GM12874 (cell line): Measurements from ENCODE around the gene TSC2.
A peak's percentile ranks its signal among the peaks of the same experiment; 100 is the strongest.

Experiments
- TF ChIP-seq, protein P1 (sequence below): IDR thresholded peaks from 2 replicates; pipeline ENCODE4 v1.5.1; 2011; ENCODE audit warnings: low read depth, mild to moderate bottlenecking, control low read depth, low read length, moderate library complexity; ENCODE audit not compliant: insufficient read depth

The TSC2 gene

GRCh38 chr16:2047330-2048115 is at the start of gene TSC2, which contains the start of gene NTHL1:
TSS of gene TSC2 (plus strand) at chr16:2047985. CDS start at chr16:2048616, 631 bp downstream.
TSS of gene NTHL1 (minus strand) at chr16:2047834. CDS start at chr16:2047823, 11 bp downstream.
- TF ChIP-seq, protein P1, sequence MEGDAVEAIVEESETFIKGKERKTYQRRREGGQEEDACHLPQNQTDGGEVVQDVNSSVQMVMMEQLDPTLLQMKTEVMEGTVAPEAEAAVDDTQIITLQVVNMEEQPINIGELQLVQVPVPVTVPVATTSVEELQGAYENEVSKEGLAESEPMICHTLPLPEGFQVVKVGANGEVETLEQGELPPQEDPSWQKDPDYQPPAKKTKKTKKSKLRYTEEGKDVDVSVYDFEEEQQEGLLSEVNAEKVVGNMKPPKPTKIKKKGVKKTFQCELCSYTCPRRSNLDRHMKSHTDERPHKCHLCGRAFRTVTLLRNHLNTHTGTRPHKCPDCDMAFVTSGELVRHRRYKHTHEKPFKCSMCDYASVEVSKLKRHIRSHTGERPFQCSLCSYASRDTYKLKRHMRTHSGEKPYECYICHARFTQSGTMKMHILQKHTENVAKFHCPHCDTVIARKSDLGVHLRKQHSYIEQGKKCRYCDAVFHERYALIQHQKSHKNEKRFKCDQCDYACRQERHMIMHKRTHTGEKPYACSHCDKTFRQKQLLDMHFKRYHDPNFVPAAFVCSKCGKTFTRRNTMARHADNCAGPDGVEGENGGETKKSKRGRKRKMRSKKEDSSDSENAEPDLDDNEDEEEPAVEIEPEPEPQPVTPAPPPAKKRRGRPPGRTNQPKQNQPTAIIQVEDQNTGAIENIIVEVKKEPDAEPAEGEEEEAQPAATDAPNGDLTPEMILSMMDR: peak; percentile 7; the same call in 1 of the 2 replicates

DNA sequence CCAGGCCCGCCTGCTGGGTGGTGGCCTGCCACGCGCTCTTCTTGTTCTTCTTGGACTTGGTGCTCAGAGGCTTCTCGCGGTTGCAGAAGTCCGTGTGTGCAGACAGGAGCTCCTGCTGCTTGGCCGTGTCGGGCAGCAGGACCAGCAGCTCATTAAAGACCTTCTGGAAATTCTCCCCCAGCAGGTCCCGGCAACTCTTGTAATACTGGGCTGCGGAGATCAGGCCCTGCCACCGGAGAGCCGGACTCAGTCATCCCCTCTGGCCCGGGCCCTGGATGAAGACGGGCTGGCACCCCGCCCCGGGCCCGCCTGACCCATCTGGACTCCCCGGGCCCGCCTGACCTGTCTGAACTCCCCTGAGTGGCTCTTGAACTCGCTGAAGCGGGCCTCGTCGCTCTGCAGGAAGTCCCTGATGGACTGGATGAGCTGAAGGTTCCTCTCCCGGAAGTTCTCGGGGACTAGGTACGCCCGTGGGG is 49.4 kb upstream of the TSC2 start:
- TF ChIP-seq, protein P1: no peak

- TF ChIP-seq, protein P1: no peak
These were observed 48.7 kb upstream of the TSC2 start for GRCh38 chr16:1998852-1999801.

DNA sequence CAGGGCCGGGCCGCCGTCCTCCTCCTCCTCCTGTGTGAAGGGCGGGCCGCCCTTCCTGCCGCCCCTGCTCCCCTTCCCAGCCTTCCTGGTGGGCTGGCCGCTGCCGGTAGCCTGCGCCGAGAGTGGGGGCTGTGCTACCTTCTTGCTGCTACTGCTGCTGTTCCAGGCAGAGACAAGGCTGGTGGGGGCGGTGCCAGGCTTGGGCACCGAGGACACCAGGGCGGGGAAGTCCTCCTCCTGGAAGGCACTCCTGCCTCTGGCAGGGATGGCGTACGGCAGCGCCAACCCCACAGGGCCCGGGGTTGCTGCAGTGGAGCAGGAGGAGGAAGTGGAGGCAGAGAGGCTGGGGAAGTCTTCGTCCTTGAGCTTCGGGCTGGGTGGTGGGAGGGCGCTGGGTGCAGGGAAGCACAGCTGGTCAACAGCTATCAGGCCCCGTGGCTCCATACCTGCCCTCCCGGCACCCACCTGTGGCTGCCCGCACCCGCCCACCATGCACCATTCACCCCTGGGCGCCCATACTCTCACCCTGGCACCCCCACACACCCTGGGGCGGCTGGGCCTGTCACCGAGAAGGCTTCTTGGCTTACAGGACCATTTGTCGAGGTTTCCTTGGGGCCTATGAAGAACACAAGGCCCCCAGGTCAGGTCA is 47.8 kb upstream of the TSC2 start:
- TF ChIP-seq, protein P1: no peak

DNA sequence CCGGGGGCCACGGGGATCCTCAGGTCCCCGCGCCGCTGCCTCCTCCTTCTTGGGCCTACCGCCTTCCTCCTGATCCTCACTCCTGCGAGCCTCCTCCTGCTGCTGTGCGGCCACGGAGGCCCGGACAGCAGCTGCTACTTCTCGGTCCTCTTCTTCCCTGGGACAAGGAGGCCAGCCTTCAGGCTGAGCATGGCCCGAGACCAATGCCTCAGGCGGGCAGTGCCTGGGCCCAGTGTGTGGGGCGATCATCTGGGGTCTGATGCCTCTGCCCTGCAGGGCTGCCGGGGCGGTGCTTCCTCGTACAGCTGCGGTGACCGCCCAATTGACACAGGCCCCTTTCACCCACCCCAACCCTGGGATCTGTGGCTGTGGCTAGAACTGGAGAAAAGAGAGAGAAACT is 46.8 kb upstream of the TSC2 start:
- TF ChIP-seq, protein P1: no peak

- TF ChIP-seq, protein P1: no peak
These were observed 46.1 kb upstream of the TSC2 start for GRCh38 chr16:2001456-2002355.
